Measurements from ENCODE around the gene SNX2.

Gene SNX2

DNA sequence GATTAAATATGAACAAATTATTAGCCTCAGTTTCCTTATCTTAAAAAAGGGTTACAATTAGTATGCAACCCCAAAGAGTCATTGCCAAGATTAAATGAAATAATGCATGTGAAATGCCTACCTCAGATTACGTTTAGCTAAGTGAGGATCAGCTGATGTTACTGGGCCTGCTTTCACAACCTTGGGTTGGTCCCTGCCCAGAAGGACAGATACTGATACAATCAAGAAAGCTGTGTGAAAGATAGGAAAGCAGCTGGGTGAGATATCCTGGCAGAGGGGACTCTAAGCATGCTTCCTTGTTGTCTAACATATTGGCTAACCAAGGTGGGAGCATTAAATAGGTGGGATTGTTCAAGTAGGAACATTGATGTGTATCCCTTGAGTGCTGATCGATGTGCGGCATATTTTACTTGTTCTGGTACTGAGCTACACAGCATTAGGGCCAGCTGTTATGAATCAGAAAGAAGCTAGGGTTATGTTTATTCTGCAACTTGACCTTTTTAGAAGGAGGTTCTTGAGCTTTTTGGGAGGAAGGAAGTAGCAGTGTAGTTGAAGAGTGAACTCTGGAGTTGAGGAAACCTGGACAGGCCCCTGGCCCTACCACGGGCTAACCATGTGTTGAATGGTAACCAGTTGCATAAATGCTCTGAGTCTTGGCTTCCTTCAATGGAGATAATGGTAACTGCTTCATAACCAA lies 99.4 kb downstream of the SNX2 start:
- no peak for DNase-seq
- Mint-ChIP-seq H3K9me3 (no peaks in the 10 kb centered on the region), H3K4me1 (ENCODE audit: low read depth) (no peaks in the 10 kb centered on the region), H3K27ac (no peak overlapping the region), H3K4me3 (no peak overlapping the region), H3K36me3 (ENCODE audit: low read depth) (no peaks in the 10 kb centered on the region), H3K27me3 (no peaks in the 10 kb centered on the region)

DNA sequence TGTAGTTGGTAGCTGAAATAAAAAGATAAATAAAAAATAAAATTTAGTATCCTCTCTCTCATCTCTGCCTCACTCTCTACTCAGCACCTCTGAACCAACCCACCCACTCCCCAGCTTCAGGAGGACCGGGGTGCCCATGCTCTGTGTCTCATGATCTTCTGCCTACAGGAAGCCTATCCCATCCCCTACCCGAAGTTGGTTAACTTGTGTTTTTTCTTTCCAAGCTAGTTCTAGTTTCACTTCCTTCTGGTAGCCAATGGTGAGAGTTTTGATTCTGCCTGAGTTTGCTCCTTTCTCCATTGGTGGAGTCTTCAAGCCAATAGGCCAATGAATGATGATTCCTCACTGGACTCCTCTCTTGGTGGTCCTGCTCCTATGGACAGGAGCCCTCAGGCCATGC lies 102.6 kb downstream of the SNX2 start:
- Mint-ChIP-seq H3K4me1 (ENCODE audit: low read depth) (no peaks in the 10 kb centered on the region), H3K27me3 (no peaks in the 10 kb centered on the region), H3K27ac (no peak overlapping the region), H3K4me3 (no peak overlapping the region), H3K9me3 (no peaks in the 10 kb centered on the region), H3K36me3 (ENCODE audit: low read depth) (no peaks in the 10 kb centered on the region)
- no peak for DNase-seq

DNA sequence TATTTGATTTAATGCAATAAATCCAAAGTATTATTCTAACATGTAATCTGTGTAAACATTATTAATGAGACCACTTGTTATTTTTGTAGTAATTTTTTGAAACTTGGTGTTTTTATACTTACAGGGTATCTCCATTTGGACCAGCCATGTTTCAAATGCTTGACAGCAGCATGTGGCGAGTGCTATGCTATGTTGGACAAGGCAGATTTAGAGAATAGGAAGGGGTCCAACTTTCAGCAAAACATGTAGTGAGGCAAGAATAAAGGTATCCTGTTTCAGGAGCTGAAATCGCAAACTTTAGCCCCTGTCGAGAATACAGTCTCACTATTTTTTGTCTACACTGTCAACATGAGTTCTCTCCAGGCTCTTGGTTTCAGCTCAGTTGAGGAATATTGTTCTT lies 104.2 kb downstream of the SNX2 start:
- no peaks in the 10 kb centered on the region for H3K9me3 Mint-ChIP-seq

More for the DNA sequence above, 104.2 kb downstream of the SNX2 start:
- peaks cover 4% of the 10 kb centered on the region for H3K4me1 Mint-ChIP-seq (ENCODE audit: low read depth)
- DNase-seq = no peak
- no peaks in the 10 kb centered on the region for H3K27me3 Mint-ChIP-seq
- no peaks in the 10 kb centered on the region for H3K36me3 Mint-ChIP-seq (ENCODE audit: low read depth)
- no peak overlapping the region for H3K4me3 Mint-ChIP-seq
- H3K27ac Mint-ChIP-seq = no peak overlapping the region
